ENCODE results near the gene OR6P1.

GRCh38 chr1:158570480-158570879, at the start of gene OR6P1:
- TF ChIP-seq POLR2AphosphoS5 (IDR thresholded peaks at IDR 0.05; ENCODE audit: low read depth, low read length) (no peak), TAF1 (IDR thresholded peaks at IDR 0.05; ENCODE audit: borderline replicate concordance, insufficient read depth, low read length) (no peak), REST (IDR thresholded peaks at IDR 0.05; ENCODE audit: insufficient read depth in 1 of 2, low read depth in 2 of 2, low read length in 2 of 2) (no peak), SIN3A (IDR thresholded peaks at IDR 0.05; ENCODE audit: borderline replicate concordance, insufficient read depth, low read length) (no peak), FOXP2 (optimal IDR thresholded peaks at IDR 0.05; ENCODE audit: borderline replicate concordance, extremely low read depth, extremely low read length, insufficient read depth) (no peak)
